Keratinocyte (primary cell): Measurements from ENCODE around the gene SLC12A3. TPM values are rescaled to one million over a fixed set of nuclear protein-coding genes. Genes with fewer than 3 reads are reported as not detected.

Experiments
- DNase-seq: peaks from one replicate; pipeline ENCODE4 v3.0.0-alpha.2; 2011; ENCODE audit warnings: low read depth, missing footprints, low spot score
- FAIRE-seq: peaks from 2 replicates; lab custom pipeline; 2011; peaks lifted over from hg19 to GRCh38; lab: Jason Lieb, UNC
- H2AFZ ChIP-seq: 2 replicates; pipeline ENCODE4 v1.6.0; 2012; ENCODE audit warnings: low read length, control low read depth, inconsistent platforms; ENCODE audit not compliant: control insufficient read depth
- H3K27ac ChIP-seq: 2 replicates; pipeline ENCODE4 v1.5.1; 2011; ENCODE audit warnings: low read length; ENCODE audit not compliant: control insufficient read depth, insufficient read depth
- H3K27me3 ChIP-seq: 3 replicates; pipeline ENCODE4 v1.6.0; 2011; ENCODE audit warnings: low read length; ENCODE audit not compliant: control insufficient read depth, insufficient read depth; ENCODE audit errors: extremely low read depth
- H3K36me3 ChIP-seq, 2 experiments: 2 replicates in 1 of 2; 3 replicates in 1 of 2; pipeline ENCODE4 v1.5.1; 2011; ENCODE audit warnings: low read length in 2 of 2, mild to moderate bottlenecking in 1 of 2; ENCODE audit not compliant: control insufficient read depth in 2 of 2, insufficient read depth in 2 of 2; ENCODE audit errors: extremely low read depth in 1 of 2
- H3K4me1 ChIP-seq: 3 replicates; pipeline ENCODE4 v1.5.1; 2011; ENCODE audit warnings: low read length; ENCODE audit not compliant: control insufficient read depth, insufficient read depth; ENCODE audit errors: extremely low read depth
- H3K4me2 ChIP-seq: 3 replicates; pipeline ENCODE4 v1.6.0; 2011; ENCODE audit warnings: low read depth, low read length; ENCODE audit not compliant: control insufficient read depth, insufficient read depth; ENCODE audit errors: extremely low read depth
- H3K4me3 ChIP-seq, 3 experiments: fragments of 200-600 bp in 1 of 3; sonication (generic) in 1 of 3; 2 replicates in 2 of 3; 3 replicates in 1 of 3; pipeline ENCODE4 v1.5.1; 2011 to 2016; ENCODE audit warnings: low read length in 3 of 3, mild to moderate bottlenecking in 3 of 3, control low read depth in 2 of 3, inconsistent platforms in 1 of 3, low read depth in 1 of 3, mixed read lengths in 1 of 3, mixed run types in 1 of 3, moderate library complexity in 1 of 3; ENCODE audit not compliant: control insufficient read depth in 2 of 3, insufficient read depth in 2 of 3; ENCODE audit errors: extremely low read depth in 1 of 3
- H3K79me2 ChIP-seq: 2 replicates; pipeline ENCODE4 v1.6.0; 2012; ENCODE audit warnings: low read length; ENCODE audit not compliant: control insufficient read depth, insufficient read depth
- H3K9ac ChIP-seq: 3 replicates; pipeline ENCODE4 v1.6.0; 2011; ENCODE audit warnings: low read length; ENCODE audit not compliant: control insufficient read depth, insufficient read depth; ENCODE audit errors: extremely low read depth
- H3K9me1 ChIP-seq: 3 replicates; pipeline ENCODE4 v1.6.0; 2011; ENCODE audit warnings: low read length; ENCODE audit not compliant: control insufficient read depth, insufficient read depth; ENCODE audit errors: extremely low read depth
- H3K9me3 ChIP-seq: 2 replicates; pipeline ENCODE4 v1.5.1; 2012; ENCODE audit warnings: low read depth, low read length; ENCODE audit not compliant: control insufficient read depth
- H4K20me1 ChIP-seq: 3 replicates; pipeline ENCODE4 v1.6.0; 2011; ENCODE audit warnings: low read length; ENCODE audit not compliant: control insufficient read depth, insufficient read depth; ENCODE audit errors: extremely low read depth
- CTCF ChIP-seq, 3 experiments: IDR thresholded peaks in 1 of 3; conservative IDR thresholded peaks in 1 of 3; optimal IDR thresholded peaks in 1 of 3; 2 replicates in 2 of 3; 3 replicates in 1 of 3; pipeline versions ENCODE3 to v1.5.1; 2011; ENCODE audit warnings: low read length in 3 of 3, mild to moderate bottlenecking in 3 of 3, moderate library complexity in 2 of 3, control low read depth in 1 of 3, inconsistent platforms in 1 of 3; ENCODE audit not compliant: insufficient read depth in 2 of 3; ENCODE audit errors: extremely low read depth in 1 of 3
- EZH2 ChIP-seq: IDR thresholded peaks from one replicate; pipeline ENCODE4 v1.6.1; 2012; ENCODE audit warnings: inconsistent platforms, mild to moderate bottlenecking, low read length, moderate library complexity
- dilution Hi-C: fragments of 300-500 bp; cut with MboI; formaldehyde crosslinking; loops from one replicate; pipeline ENCODE4 v1.7.0; 2020; ENCODE audit warnings: low sequenced_read_pairs; ENCODE audit not compliant: extremely low pct_ligation_motif_present
- polyA plus RNA-seq, 5 experiments: library from polyadenylated mRNA; depleted of rRNA in 3 of 5; stranded (reverse) in 3 of 5; stranded (forward) in 1 of 5; unstranded in 1 of 5; fragments of >200 nt; gene quantifications; 1 replicate in 1 of 5; 2 replicates in 3 of 5; 3 replicates in 1 of 5; pipeline versions ENCODE4 v1.2.1 to v1.2.3, GENCODE V29; 2011 to 2012; ENCODE audit warnings: missing spikeins in 2 of 5, low read depth in 1 of 5, low replicate concordance in 1 of 5

SLC12A3 gene
- polyA plus RNA-seq, 1 donor (not counting 4 experiments of a cell fraction or from before 2014, with no cell fraction given): not detected

DNA sequence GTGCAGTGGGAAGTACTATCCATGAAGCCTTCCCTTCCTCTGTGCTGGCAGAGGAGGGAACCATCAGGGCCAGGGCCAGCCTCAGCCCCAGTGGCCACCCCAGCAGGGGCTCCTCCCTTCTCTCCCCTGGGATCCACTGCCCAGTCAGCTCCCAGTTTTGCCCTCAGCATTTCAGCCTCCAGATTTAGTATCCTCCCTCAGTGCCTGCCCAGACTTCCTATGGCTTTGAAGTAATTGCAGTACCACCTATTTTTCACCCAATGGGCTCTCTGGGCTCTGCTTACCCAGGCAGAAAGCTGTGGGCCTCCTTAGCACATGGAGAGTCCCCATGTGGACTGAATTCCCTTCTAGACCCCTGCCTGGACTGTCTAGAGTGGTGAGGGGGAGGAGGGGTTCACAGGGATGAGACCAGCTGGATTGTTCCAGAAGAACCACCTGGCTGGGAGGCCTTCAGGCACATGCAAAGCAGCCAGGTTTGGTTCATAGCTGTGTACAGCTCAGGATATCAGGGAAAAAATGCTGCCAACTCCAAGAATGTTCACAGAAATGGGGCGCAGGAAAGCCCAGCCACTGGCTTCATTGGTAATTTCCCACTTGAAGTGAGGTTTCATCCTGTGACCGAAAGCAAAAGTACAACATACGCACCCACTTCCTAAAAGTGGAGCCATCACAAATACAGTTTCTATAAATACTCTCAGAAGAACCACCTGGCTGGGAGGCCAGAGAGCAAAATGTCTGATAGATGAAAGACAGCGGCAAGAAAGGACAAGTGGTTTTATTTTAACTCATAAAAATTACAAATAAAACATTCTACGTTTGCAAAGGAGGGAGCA lies 51.8 kb downstream of the SLC12A3 start:
- H3K27ac ChIP-seq: no peak overlapping the region
- no peak overlapping the region for H3K4me3 ChIP-seq
- DNase-seq (no peak), FAIRE-seq (no peak)
- no peaks in the 10 kb centered on the region for H3K9me1 ChIP-seq
- H3K36me3 ChIP-seq: no peaks in the 10 kb centered on the region
- no peak overlapping the region for H3K4me2 ChIP-seq
- H3K79me2 ChIP-seq: no peaks in the 10 kb centered on the region
- no peaks in the 10 kb centered on the region for H4K20me1 ChIP-seq
- no peak overlapping the region for H3K9ac ChIP-seq
- dilution Hi-C loops: no loop called here
- TF ChIP-seq EZH2 (no peak), CTCF (optimal IDR thresholded peaks at IDR 0.05 in 1 of 3, IDR thresholded peaks at IDR 0.05 in 1 of 3, conservative IDR thresholded peaks at IDR 0.05 in 1 of 3; ENCODE audit: extremely low read depth in 1 of 3, insufficient read depth in 2 of 3, low read length in 3 of 3) (no peak)
- no peaks in the 10 kb centered on the region for H3K9me3 ChIP-seq
- H3K27me3 ChIP-seq: no peaks in the 10 kb centered on the region
- no peak overlapping the region for H2AFZ ChIP-seq
- peaks cover 30% of the 10 kb centered on the region for H3K4me1 ChIP-seq

DNA sequence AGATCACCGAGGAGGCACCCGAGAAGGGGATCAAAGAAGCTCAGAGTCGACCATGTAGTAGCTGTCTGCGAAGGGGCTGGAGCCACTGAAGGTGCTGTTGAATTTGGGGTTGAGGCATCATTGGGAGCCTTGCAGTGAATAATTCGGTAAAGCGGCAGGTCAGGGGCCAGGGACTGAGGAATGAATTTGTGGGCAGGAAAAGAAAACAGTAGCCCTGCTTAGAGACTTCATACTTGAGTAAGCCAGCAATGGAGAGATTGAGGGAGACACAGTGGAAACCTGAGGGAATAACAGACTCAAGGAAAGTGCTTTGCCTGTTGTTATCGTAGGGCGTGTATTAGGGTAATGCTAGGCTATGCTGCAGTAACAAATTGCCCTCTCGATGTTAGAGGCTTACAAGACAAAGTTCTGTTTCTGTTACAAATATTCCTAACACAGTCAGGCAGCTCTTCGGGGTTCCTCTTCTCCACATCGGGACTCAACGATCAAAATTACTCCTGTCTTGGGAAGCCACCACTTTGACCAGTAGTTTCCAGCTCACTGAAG lies 53.5 kb downstream of the SLC12A3 start:
- TF ChIP-seq EZH2 (no peak), CTCF (optimal IDR thresholded peaks at IDR 0.05 in 1 of 3, IDR thresholded peaks at IDR 0.05 in 1 of 3, conservative IDR thresholded peaks at IDR 0.05 in 1 of 3; ENCODE audit: extremely low read depth in 1 of 3, insufficient read depth in 2 of 3, low read length in 3 of 3) (no peak)
- Histone ChIP-seq H4K20me1 (no peaks in the 10 kb centered on the region), H2AFZ (no peak overlapping the region), H3K9me1 (no peaks in the 10 kb centered on the region), H3K27me3 (no peaks in the 10 kb centered on the region), H3K27ac (no peak overlapping the region), H3K4me1 (peaks cover 12% of the 10 kb centered on the region), H3K4me2 (no peak overlapping the region), H3K36me3 (no peaks in the 10 kb centered on the region), H3K9me3 (no peaks in the 10 kb centered on the region), H3K9ac (no peak overlapping the region), H3K4me3 (no peak overlapping the region), H3K79me2 (no peaks in the 10 kb centered on the region)
- dilution Hi-C loops: no loop called here
- no peak for DNase-seq
- no peak for FAIRE-seq
